GM12864 (cell line): ENCODE results near the gene PFDN6.
"Not testable (repeated sequence)": the region's sequence is repeated elsewhere in the genome, so short reads cannot be mapped to it uniquely, and the experiment has no call there.

Experiments used
- DNase-seq: peaks from one replicate; pipeline ENCODE4 v3.0.0-alpha.2; 2011; ENCODE audit warnings: low read depth
- H3K4me3 ChIP-seq: 2 replicates; pipeline ENCODE4 v1.5.1; 2011; ENCODE audit warnings: mild to moderate bottlenecking, low read depth, low read length, control low read depth
- TF ChIP-seq, protein P1 (sequence below): IDR thresholded peaks from 2 replicates; pipeline ENCODE4 v1.5.1; 2011; ENCODE audit warnings: low read depth, mild to moderate bottlenecking, moderate library complexity, low read length, control low read depth, inconsistent platforms; ENCODE audit errors: missing control alignments

Gene PFDN6

DNA sequence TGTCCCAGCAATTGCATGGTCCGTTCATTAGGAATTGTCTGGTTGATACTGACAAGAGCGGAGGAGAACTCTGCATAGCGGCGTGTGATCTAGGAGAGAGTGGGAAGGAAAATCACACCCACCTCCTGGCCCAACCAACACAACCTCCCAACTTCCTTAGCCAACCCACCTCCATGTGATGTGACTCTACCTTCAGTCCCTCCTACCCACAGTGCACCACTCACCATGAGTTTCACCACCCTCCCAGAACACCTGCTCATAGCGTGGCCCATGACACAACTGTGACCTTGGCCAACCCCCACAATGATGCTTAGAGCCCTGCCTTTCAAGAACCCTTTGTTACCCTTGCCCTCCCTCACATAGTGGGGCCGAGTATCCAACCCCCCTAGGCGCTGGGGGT is 25.4 kb upstream of the PFDN6 start:
- no peak overlapping the region for H3K4me3 ChIP-seq
- no peak for DNase-seq
- TF ChIP-seq, protein P1, sequence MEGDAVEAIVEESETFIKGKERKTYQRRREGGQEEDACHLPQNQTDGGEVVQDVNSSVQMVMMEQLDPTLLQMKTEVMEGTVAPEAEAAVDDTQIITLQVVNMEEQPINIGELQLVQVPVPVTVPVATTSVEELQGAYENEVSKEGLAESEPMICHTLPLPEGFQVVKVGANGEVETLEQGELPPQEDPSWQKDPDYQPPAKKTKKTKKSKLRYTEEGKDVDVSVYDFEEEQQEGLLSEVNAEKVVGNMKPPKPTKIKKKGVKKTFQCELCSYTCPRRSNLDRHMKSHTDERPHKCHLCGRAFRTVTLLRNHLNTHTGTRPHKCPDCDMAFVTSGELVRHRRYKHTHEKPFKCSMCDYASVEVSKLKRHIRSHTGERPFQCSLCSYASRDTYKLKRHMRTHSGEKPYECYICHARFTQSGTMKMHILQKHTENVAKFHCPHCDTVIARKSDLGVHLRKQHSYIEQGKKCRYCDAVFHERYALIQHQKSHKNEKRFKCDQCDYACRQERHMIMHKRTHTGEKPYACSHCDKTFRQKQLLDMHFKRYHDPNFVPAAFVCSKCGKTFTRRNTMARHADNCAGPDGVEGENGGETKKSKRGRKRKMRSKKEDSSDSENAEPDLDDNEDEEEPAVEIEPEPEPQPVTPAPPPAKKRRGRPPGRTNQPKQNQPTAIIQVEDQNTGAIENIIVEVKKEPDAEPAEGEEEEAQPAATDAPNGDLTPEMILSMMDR: no peak

DNA sequence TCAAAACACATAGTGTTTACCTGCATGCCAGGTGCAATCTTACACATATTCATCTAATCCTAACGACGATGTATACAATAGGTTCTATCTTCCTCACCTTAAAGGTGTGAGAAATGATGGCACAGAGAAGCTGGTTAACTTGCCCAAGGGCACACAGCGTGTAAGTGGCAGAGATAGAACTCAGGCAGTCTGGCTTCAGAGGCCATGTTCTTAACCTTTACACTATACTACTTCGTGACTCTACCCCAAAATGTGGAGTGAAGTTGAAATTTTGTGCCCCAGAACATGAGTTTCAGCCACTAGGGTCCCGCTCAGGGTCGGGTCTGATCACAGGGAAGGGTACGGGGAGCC is 18.3 kb upstream of the PFDN6 start:
- peak overlapping the region; percentile 84 for H3K4me3 ChIP-seq
- TF ChIP-seq, protein P1: no peak
- no peak for DNase-seq

- H3K4me3 ChIP-seq: peak within 1 kb of the TSS; percentile 84
- TF ChIP-seq, protein P1: no peak
- peak; percentile 99 for DNase-seq
These were observed 17.7 kb upstream of the PFDN6 start, which contains the start of the genes RPS18 and VPS52 for GRCh38 chr6:33271468-33272274. Gene RPS18 (plus strand): TSS chr6:33272075. CDS start chr6:33272120, 45 bp downstream. Gene VPS52 (minus strand): TSS chr6:33271876. CDS start chr6:33271675, 201 bp downstream.

DNA sequence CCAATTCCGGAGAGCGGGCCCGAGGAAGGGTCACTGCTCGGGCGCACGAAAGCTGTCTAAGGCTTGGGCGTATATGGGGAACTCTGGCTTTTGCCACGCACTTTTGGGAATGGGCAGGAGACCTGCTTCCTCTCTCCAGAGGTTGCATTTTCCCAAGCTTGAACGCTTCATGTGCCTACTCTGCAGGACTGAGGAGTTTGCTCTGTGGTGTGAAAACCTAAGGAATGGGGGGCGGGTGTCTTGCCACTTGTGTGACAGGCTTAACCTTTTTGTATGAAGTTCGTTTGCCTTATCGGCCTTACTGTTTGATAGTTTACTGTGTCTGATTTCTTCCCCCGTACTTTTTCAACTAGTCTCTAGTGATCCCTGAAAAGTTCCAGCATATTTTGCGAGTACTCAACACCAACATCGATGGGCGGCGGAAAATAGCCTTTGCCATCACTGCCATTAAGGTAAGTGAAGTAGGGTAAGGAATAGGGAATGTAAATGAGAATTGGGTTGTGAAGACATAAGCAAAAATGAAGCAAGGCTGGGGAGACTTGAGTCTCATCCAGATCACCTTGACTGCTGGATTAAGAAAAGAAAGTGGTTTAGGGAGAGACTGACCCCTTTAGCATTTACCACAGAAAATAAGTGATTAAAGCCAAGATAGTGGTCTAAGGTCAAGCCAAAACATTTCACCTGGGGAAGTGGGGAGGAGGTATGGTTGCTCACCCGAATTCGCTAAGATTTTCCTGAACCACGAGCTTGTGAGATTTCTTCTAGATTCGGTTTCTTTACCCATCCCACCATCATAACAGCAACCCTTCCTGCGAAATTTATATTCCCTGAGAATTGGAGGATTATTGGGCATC is 16.9 kb upstream of the PFDN6 start:
- no peak for DNase-seq
- TF ChIP-seq, protein P1: no peak
- H3K4me3 ChIP-seq: peak overlapping the region; percentile 84

DNA sequence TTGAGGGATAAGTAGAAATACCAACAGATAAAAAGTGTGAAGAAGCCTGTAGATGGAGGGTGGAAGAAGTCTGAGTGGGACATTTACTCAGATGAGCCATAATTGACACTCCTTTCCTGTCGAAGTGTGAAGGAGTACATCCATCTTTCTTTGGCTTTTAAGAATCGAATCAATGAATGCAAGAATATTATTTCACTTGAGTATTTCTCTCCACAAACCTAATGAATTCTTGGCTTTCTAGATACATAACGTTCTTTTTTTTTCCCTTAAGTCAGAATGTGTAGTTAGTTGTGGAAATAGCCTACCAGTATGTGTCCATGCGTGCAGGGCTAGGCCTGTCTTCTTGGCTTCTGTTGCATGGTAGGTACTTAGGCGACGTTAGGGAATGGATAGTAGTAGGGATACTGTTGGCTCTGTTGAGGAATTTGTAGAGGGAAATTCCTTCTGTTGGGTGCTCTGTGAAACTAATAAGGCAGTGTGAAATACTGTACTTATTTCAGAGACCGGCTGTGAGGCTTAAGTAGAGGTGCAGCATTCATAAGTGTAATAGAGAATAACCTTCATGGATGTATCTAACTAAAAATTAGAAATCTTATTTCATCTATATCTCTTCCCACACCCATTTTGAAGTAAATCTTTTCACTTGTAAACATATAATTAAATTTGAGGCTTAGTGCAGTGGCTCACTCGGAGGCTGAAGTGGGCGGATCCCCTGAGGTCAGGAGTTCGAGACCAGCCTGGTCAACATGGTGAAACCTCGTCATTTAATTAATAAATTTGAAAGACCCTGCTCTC is 16.1 kb upstream of the PFDN6 start:
- DNase-seq: no peak
- TF ChIP-seq, protein P1: no peak
- peak overlapping the region; percentile 84 for H3K4me3 ChIP-seq

- no peak for DNase-seq
- H3K4me3 ChIP-seq: peak overlapping the region; percentile 84
- TF ChIP-seq, protein P1: no peak
These were observed 15.2 kb upstream of the PFDN6 start for GRCh38 chr6:33273924-33274902.

DNA sequence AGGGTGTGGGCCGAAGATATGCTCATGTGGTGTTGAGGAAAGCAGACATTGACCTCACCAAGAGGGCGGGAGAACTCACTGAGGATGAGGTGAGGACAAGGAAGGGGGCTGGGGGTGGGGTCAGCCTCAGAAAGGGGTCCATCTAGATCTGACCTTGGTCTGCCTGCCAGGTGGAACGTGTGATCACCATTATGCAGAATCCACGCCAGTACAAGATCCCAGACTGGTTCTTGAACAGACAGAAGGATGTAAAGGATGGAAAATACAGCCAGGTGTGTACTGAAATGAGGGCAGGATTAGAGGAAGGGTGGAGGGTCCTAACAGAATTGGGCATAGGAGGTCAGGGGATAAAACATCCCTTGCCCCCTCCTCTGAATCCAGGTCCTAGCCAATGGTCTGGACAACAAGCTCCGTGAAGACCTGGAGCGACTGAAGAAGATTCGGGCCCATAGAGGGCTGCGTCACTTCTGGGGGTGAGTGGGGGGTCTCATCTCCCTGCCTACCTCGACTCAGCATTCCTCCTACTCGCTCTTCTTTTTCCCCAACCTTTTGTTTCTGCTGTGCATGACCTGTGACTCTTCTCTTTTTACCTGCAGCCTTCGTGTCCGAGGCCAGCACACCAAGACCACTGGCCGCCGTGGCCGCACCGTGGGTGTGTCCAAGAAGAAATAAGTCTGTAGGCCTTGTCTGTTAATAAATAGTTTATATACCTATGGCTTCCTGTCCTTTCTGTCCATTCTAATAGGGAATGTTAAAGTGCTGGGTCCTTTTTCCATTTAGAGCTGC is 13.4 kb upstream of the PFDN6 start:
- DNase-seq: not testable (repeated sequence)
- H3K4me3 ChIP-seq: peak overlapping the region; percentile 84
